ENCODE results near the gene RAB2B. TPM values are rescaled to one million over a fixed set of nuclear protein-coding genes. Genes with fewer than 3 reads are reported as not detected.

RAB2B gene
- polyA plus RNA-seq, 1 of the 3 experiments (the other 2 are of a cell fraction): 24.4 TPM

DNA sequence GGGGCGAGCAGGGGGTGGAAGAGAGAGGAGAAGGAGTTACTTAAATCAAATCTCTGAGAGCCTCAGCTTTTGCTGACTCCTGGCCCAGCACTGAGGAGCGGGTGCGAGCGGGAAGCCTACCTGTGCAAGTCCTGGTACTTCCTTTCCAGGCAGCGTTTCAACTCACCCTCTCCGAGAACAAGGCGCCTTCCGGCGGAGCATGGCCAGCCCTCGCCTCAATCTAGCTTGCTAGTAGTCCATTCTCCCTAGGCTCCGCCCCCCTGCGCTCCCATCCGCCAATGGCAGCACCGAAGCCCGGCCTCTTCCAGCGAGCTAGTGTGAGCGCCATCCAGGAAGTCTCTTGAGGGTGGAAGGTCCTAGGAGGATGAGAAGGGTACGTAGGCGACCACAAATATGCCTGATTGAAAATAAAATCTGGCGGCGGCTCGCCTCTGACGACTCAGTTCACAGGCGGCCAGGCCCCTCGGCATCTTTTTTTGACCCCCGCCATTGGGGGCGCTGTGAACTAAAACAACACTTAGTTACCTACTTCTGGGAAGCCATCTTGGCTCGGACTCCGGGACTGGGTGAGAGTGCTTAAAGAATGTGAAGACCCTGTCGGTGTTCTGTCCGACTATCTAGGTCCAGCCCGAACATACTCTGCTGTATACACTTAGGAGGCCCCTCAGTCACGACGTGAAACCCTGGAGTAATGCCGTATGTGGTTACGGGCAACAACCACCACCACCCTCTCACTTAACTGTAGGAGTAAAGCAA is 20.7 kb downstream of the RAB2B start, which contains the start of gene CHD8 (continued):
- TF ChIP-seq USF2 (IDR thresholded peaks at IDR 0.05; ENCODE audit: borderline replicate concordance, low read depth, low read length): no peak
- peak; percentile 70 for TF ChIP-seq POLR2AphosphoS5 (IDR thresholded peaks at IDR 0.05; ENCODE audit: low read depth, low read length)
- no peak for TF ChIP-seq NRF1 (IDR thresholded peaks at IDR 0.05; ENCODE audit: low read depth, low read length)
- no peak; a peak in 1 of 4 replicates for TF ChIP-seq EP300 (IDR thresholded peaks at IDR 0.05; ENCODE audit: borderline replicate concordance in 1 of 2, low read depth in 1 of 2, low read length in 1 of 2)
- TF ChIP-seq FOXM1 (IDR thresholded peaks at IDR 0.05; ENCODE audit: low read depth): no peak
- no peak for TF ChIP-seq ZBTB33 (IDR thresholded peaks at IDR 0.05; ENCODE audit: borderline replicate concordance, low read depth)
- no peak for TF ChIP-seq GATA2 (CRISPR knock-in tag; IDR thresholded peaks at IDR 0.05)
- peak; percentile 92 for TF ChIP-seq MXI1 (IDR thresholded peaks at IDR 0.05; ENCODE audit: low read depth, low read length)
- TF ChIP-seq RFX5 (IDR thresholded peaks at IDR 0.05; ENCODE audit: low read length): peak; percentile 56; the same call in 1 of the 2 replicates
- TF ChIP-seq MEF2A (IDR thresholded peaks at IDR 0.05; ENCODE audit: borderline replicate concordance, low read depth): no peak; the same call in 1 of the 2 replicates

GRCh38 chr14:21455592-21455911 is 21.2 kb downstream of the RAB2B start:
- POLR2A ChIA-PET: interaction anchor here (1.2 to 2.1 kb wide), 5 partner anchors 18 to 71 kb away, joined by 3 to 29 read pairs (median 4); partner anchors contain the start of genes RAB2B, SALL2, SUPT16H and TOX4
- peak overlapping the region; percentile 92 for H3K4me2 ChIP-seq
- TF ChIP-seq JUND (IDR thresholded peaks at IDR 0.05) (no peak), GABPA (IDR thresholded peaks at IDR 0.05; ENCODE audit: low read depth) (no peak), RXRA (IDR thresholded peaks at IDR 0.05; ENCODE audit: borderline replicate concordance, low read depth) (no peak), YY1 (IDR thresholded peaks at IDR 0.05; ENCODE audit: low read depth) (no peak), RFX5 (IDR thresholded peaks at IDR 0.05; ENCODE audit: low read length) (no peak)
- CTCF ChIA-PET: interaction anchor here (0.5 to 4.7 kb wide), 8 partner anchors 8 to 133 kb away, joined by 3 to 38 read pairs (median 4); partner anchors contain the start of genes RAB2B and TOX4
- H4K20me1 ChIP-seq (ENCODE audit: insufficient read depth): peaks cover 6% of the 10 kb centered on the region
- DNase-seq: no peak
- H3K9ac ChIP-seq: peak overlapping the region; percentile 87
- H3K27ac ChIP-seq (ENCODE audit: low read depth in 2 of 2, low read length in 1 of 2): peak overlapping the region; percentile 72 to 91
- peaks cover 7 to 15% of the 10 kb centered on the region in 2 experiments for H3K36me3 ChIP-seq (replicated peaks in 1 of 2; ENCODE audit: control insufficient read depth in 1 of 2, insufficient read depth in 2 of 2, low read length in 1 of 2)
- H2AFZ ChIP-seq (ENCODE audit: low read depth): peak overlapping the region; percentile 66; the same call in 1 of the 2 replicates
- peaks cover 2 to 4% of the 10 kb centered on the region in 2 experiments; a peak in 2 of 4 replicates for H3K4me1 ChIP-seq (ENCODE audit: control insufficient read depth in 1 of 2, insufficient read depth in 2 of 2, low read depth in 1 of 2, low read length in 1 of 2)
- no peaks in the 10 kb centered on the region for H3K27me3 ChIP-seq (ENCODE audit: insufficient read depth)
- H3K9me2 ChIP-seq: no peaks in the 10 kb centered on the region
- H3K79me2 ChIP-seq (ENCODE audit: insufficient read depth): peaks cover 53% of the 10 kb centered on the region
- 2% methylated on average over 14 of the region's 17 CpGs for WGBS (ENCODE audit: low lambda C conversion rate)
- H3K4me3 ChIP-seq (ENCODE audit: low read depth in 2 of 2, low read length in 1 of 2): peak overlapping the region; percentile 85 to 90
- peaks cover 14% of the 10 kb centered on the region for H3F3A ChIP-seq (replicated peaks; ENCODE audit: insufficient read depth)
- no peaks in the 10 kb centered on the region for H3K9me3 ChIP-seq
